Measurements from ENCODE around the gene SPSB2.

DNA sequence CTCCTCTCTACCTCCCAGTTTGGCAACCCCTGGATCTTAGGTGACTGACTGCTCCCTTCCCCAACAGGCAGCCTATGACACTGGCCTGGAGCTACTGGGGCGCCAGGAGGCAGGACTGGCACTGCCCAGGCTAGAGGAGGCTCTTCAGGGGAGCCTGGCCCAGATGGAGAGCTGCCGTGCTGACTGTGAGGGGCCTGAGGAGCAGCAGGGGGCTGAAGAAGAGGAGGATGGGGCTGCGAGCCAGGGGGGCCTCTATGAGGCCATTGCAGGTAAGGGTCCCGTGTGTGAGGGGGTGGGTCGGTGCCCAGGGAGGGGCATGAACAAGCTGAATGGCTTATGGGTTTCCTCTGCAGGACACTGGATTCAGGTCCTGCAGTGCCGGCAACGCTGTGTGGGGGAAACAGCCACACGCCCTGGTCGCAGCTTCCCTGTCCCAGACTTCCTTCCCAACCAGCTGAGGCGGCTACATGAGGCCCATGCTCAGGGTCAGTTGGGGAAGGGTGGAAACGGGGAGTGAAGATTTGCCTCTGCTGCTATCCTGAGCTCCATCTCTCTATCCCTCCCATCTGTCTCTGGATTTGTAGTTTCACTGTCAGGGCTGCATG, 42.7 kb downstream of the SPSB2 start:
- TF ChIP-seq POLR2A (IDR thresholded peaks at IDR 0.05; ENCODE audit: low read depth, low read length) (no peak), PAX5 (IDR thresholded peaks at IDR 0.05; ENCODE audit: insufficient read depth, low read length, severe bottlenecking) (no peak)
